GM12873 (cell line): ENCODE data around the gene DCD.
A peak's percentile ranks its signal among the peaks of the same experiment; 100 is the strongest.

Experiments used
- CTCF ChIP-seq: IDR thresholded peaks from 2 replicates; pipeline ENCODE4 v1.5.1; 2012; ENCODE audit warnings: low read depth, mild to moderate bottlenecking, moderate library complexity, low read length, control low read depth; ENCODE audit not compliant: insufficient read depth; ENCODE audit errors: missing control alignments

Gene DCD, protein sequence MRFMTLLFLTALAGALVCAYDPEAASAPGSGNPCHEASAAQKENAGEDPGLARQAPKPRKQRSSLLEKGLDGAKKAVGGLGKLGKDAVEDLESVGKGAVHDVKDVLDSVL

DNA sequence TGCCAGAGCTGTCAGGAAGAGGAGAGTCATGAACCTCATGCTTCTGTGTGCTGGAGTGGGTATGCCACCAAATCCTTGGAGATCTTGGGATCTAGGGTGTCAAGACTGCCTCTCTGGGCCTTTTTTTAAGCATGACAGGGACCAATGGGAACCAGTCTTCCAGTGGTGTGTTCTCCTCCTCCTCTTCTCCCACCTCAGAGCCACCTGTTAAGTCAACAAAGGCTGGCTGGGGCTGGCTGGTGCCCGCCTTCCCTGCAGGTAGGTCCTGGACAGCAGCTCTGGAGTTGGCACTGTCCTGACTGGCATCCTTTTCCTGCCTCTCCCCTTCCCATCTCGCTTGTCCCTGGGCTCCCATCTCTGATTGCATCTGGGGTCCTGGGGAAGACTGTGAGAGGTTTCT, at the start of gene DCD:
Gene DCD (minus strand): TSS at position 101 of the 400 bp plus-strand sequence. CDS start 62 bp downstream, at position 39.
- no peak for TF ChIP-seq CTCF

DNA sequence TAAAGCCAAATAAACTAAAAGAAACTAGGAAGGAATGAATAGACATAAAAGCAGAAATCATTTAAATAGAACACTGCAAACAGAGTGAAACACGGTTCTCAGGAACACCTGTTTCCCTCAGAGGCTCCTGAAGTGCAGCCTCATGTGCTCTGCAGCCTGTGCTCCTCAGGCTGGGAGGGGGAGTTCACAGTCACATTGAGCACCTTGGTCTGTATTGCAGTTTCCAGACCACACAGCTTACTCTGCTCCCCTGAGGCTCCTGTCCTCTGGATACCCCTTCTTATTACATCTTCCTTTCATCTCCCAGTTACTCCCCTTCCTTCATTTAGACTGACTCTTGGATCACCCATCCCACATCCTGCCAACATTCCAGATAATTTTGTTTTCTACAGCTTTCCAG, 49.7 kb upstream of the DCD start:
- no peak for TF ChIP-seq CTCF

- no peak for TF ChIP-seq CTCF
These were observed 44.2 kb upstream of the DCD start for GRCh38 chr12:54692353-54692752.

- peak; percentile 39 for TF ChIP-seq CTCF
These were observed 41.8 kb upstream of the DCD start for GRCh38 chr12:54689984-54690383.

- no peak for TF ChIP-seq CTCF
These were observed 40.8 kb upstream of the DCD start for GRCh38 chr12:54689034-54689372.

DNA sequence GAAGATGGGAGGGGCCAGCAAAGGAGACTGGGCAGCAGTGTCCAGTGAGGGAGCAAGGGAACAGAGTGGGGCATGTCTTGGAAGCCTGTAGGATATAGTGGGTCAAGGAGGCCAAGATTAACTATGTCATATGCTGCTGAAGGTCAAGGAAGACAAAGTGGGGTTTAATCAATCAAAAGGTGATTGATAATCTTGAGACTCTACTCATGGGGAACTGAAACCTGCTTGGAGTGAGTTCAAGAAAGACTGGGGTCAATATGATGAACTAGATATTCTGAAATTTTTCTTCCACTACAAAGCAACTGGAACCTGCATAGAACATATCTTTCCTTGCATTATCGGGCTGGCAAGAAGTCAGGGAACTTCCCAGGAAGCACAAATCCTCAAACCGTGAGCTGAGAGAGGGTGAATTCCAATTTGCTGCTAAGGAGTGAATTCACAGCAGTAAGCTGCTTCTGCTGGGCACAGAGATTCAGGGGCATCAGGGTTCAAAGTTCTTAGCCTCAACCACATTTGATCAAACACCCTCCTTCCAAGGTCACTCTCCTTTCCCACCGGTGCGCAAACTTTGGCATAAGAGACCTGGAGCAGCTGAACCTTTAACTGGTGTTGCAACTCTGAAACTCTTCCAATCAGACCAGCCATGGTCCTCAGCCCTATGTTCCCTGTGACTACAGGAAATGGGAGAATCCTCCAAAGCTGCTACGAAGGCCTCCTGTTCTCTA, 40.3 kb upstream of the DCD start:
- no peak for TF ChIP-seq CTCF

GRCh38 chr12:54684636-54685630, 36.8 kb upstream of the DCD start:
- no peak for TF ChIP-seq CTCF
